Fibroblast of the aortic adventitia (primary cell): ENCODE results near the gene SPNS2. TPM values are rescaled to one million over a fixed set of nuclear protein-coding genes. Genes with fewer than 3 reads are reported as not detected.

Experiments used
- DNase-seq: peaks from one replicate; pipeline ENCODE4 v3.0.0-alpha.2; 2010; ENCODE audit warnings: low read depth
- H3K4me3 ChIP-seq: 2 replicates; pipeline ENCODE4 v1.5.1; 2011; ENCODE audit warnings: low read depth, mild to moderate bottlenecking, control low read depth, low read length, moderate library complexity
- total RNA-seq: library from RNA; depleted of rRNA; stranded (reverse); fragments of >200 nt; gene quantifications from 2 replicates; pipeline ENCODE4 v1.2.3, GENCODE V29; 2012; ENCODE audit warnings: low replicate concordance
- TF ChIP-seq, protein P1 (sequence below): IDR thresholded peaks from 2 replicates; pipeline ENCODE4 v1.5.1; 2011; ENCODE audit warnings: mild to moderate bottlenecking, low read length, control low read depth, inconsistent platforms; ENCODE audit not compliant: insufficient read depth

Gene SPNS2
- total RNA-seq, 1 donor: 0.27 TPM

- DNase-seq: no peak
- no peak overlapping the region for H3K4me3 ChIP-seq
- TF ChIP-seq, protein P1, sequence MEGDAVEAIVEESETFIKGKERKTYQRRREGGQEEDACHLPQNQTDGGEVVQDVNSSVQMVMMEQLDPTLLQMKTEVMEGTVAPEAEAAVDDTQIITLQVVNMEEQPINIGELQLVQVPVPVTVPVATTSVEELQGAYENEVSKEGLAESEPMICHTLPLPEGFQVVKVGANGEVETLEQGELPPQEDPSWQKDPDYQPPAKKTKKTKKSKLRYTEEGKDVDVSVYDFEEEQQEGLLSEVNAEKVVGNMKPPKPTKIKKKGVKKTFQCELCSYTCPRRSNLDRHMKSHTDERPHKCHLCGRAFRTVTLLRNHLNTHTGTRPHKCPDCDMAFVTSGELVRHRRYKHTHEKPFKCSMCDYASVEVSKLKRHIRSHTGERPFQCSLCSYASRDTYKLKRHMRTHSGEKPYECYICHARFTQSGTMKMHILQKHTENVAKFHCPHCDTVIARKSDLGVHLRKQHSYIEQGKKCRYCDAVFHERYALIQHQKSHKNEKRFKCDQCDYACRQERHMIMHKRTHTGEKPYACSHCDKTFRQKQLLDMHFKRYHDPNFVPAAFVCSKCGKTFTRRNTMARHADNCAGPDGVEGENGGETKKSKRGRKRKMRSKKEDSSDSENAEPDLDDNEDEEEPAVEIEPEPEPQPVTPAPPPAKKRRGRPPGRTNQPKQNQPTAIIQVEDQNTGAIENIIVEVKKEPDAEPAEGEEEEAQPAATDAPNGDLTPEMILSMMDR: no peak
Measured at GRCh38 chr17:4584917-4585637, 86.4 kb downstream of the SPNS2 start.

- DNase-seq: no peak
- TF ChIP-seq, protein P1: no peak
- no peak overlapping the region for H3K4me3 ChIP-seq
Measured at GRCh38 chr17:4585638-4585994, 86.9 kb downstream of the SPNS2 start.

DNA sequence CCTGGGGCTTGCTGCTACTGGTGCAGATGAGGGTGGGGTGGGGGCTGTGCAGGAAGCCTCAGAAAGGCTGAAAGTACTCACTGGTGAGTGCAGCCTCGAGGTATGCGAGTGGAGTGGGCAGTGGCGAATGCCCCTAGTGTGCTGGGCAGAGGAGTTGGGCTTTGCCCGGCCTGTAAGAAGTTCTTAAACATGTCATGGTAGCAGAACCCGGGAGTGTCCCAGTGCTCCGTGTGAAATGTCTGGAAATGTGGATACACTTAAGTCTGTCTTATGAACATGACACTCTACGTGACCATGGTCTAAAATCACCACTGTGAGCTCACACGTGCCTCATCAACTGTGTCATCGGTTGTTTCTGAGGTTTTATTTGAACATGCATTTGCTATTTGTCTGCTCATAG lies 87.4 kb downstream of the SPNS2 start:
- H3K4me3 ChIP-seq: no peak overlapping the region
- TF ChIP-seq, protein P1: no peak
- DNase-seq: no peak

GRCh38 chr17:4587195-4587594 lies 88.5 kb downstream of the SPNS2 start:
- H3K4me3 ChIP-seq: no peak overlapping the region
- TF ChIP-seq, protein P1: no peak
- no peak for DNase-seq

GRCh38 chr17:4587803-4588202 lies 89.1 kb downstream of the SPNS2 start:
- DNase-seq: no peak
- no peak overlapping the region for H3K4me3 ChIP-seq
- TF ChIP-seq, protein P1: no peak

DNA sequence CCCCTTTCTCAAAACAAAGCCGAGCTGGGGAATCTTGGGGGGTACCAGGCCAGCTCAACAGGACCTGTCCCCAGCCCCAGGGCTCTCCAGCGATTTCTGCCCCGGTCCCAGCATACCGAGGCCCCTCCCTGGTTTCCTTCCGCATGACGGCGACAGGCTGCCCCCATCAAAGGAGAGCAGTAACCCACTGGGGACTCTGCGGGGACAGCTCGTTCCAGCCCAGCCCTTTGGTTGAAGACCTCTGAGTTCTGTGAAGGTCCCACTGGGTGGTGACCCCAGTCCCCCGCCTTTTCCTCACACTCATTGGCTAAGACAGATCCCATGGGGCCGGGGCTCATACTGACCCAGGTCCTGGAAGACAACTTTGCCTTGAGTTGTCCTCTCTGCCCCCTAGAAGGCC lies 89.7 kb downstream of the SPNS2 start:
- TF ChIP-seq, protein P1: no peak
- DNase-seq: no peak
- no peak overlapping the region for H3K4me3 ChIP-seq

Other genes starting within 250 kb of the SPNS2 start
- 55.0 and 69.3 TPM in 2 replicates for gene ANKFY1, start 234.9 kb upstream of the SPNS2 start, total RNA-seq
- 39.3 and 52.0 TPM in 2 replicates for gene UBE2G1, start 132.2 kb upstream of the SPNS2 start, total RNA-seq
- not detected in 2 replicates for gene SPNS3, start 64.9 kb upstream of the SPNS2 start, total RNA-seq
- 51.0 and 55.8 TPM in 2 replicates for gene MYBBP1A, start 56.5 kb downstream of the SPNS2 start, total RNA-seq
- gene GGT6, start 61.7 kb downstream of the SPNS2 start, total RNA-seq: not detected in 2 replicates
- 0.16 TPM in 1 of 2 replicates, not detected in the other for gene SMTNL2, start 85.6 kb downstream of the SPNS2 start, total RNA-seq
- 0.98 TPM in 1 of 2 replicates, not detected in the other for gene ALOX15, start 142.8 kb downstream of the SPNS2 start, total RNA-seq
- 31.7 and 35.1 TPM in 2 replicates for gene PELP1, start 205.3 kb downstream of the SPNS2 start, total RNA-seq
- gene ARRB2, start 211.8 kb downstream of the SPNS2 start, total RNA-seq: 8.9 and 13.3 TPM in 2 replicates
- gene MED11, start 232.5 kb downstream of the SPNS2 start, total RNA-seq: 12.4 and 14.1 TPM in 2 replicates
- gene ZMYND15, start 241.0 kb downstream of the SPNS2 start, total RNA-seq: 0.18 TPM in 1 of 2 replicates, not detected in the other
- gene CXCL16, start 241.0 kb downstream of the SPNS2 start, total RNA-seq: 2.6 TPM in 2 replicates